Femur (tissue), 1 donor: ENCODE results near the gene ADPRM.
"Not testable (repeated sequence)": the region's sequence is repeated elsewhere in the genome, so short reads cannot be mapped to it uniquely, and the experiment has no call there.

ENCODE experiments used
- DNase-seq: peaks from one replicate; pipeline ENCODE4 v3.0.0-alpha.2; 2017

The ADPRM gene

GRCh38 chr17:10697092-10698081, at the start of gene ADPRM, which contains the start of gene SCO1:
Gene ADPRM, plus strand, starts transcription at chr17:10697594. Its CDS starts 7,333 bp downstream, at chr17:10704927.
Gene SCO1, minus strand, starts transcription at chr17:10697533. Its CDS starts 26 bp downstream, at chr17:10697507.
- DNase-seq, result peak; percentile 97

GRCh38 chr17:10648381-10648780, 49.0 kb upstream of the ADPRM start:
- DNase-seq, result no peak

GRCh38 chr17:10648956-10649355, 48.4 kb upstream of the ADPRM start:
- no peak for DNase-seq

- no peak for DNase-seq
These were observed 47.8 kb upstream of the ADPRM start for GRCh38 chr17:10649602-10650001.

GRCh38 chr17:10651927-10652326, 45.5 kb upstream of the ADPRM start:
- no peak for DNase-seq

GRCh38 chr17:10652984-10653659, 44.3 kb upstream of the ADPRM start:
- DNase-seq, result no peak

GRCh38 chr17:10653987-10654386, 43.4 kb upstream of the ADPRM start:
- DNase-seq, result no peak

- DNase-seq, result peak; percentile 60
These were observed 40.2 kb upstream of the ADPRM start, which contains the start of gene MYH3 for GRCh38 chr17:10657148-10657547. Gene MYH3, minus strand, starts transcription at chr17:10657309. Its CDS starts 2,245 bp downstream, at chr17:10655064.

- peak; percentile 63 for DNase-seq
These were observed 39.5 kb upstream of the ADPRM start for GRCh38 chr17:10657879-10658278.

- DNase-seq, result peak; percentile 65
These were observed 36.0 kb upstream of the ADPRM start for GRCh38 chr17:10661437-10661836.

GRCh38 chr17:10663231-10663630, 34.2 kb upstream of the ADPRM start:
- no peak for DNase-seq

GRCh38 chr17:10664571-10664970, 32.8 kb upstream of the ADPRM start:
- DNase-seq, result no peak

- no peak for DNase-seq
These were observed 30.5 kb upstream of the ADPRM start for GRCh38 chr17:10666906-10667305.

GRCh38 chr17:10668775-10669174, 28.6 kb upstream of the ADPRM start:
- DNase-seq, result no peak

- DNase-seq, result no peak
These were observed 24.1 kb upstream of the ADPRM start for GRCh38 chr17:10673312-10673711.

GRCh38 chr17:10674704-10675103, 22.7 kb upstream of the ADPRM start:
- no peak for DNase-seq

GRCh38 chr17:10681866-10682446, 15.4 kb upstream of the ADPRM start:
- DNase-seq, result no peak

- no peak for DNase-seq
These were observed 13.5 kb upstream of the ADPRM start for GRCh38 chr17:10683853-10684252.

GRCh38 chr17:10687499-10687898, 9.9 kb upstream of the ADPRM start:
- no peak for DNase-seq

- not testable (repeated sequence) for DNase-seq
These were observed 1.5 kb upstream of the ADPRM start for GRCh38 chr17:10695875-10696407.

- no peak for DNase-seq
These were observed 863 bp downstream of the ADPRM start for GRCh38 chr17:10698096-10698818.

GRCh38 chr17:10699856-10700255, 2.5 kb downstream of the ADPRM start:
- DNase-seq, result no peak
